Esophagus squamous epithelium (tissue), 4 donors: ENCODE results near the gene SLAMF9.

Experiments used
- CTCF ChIP-seq, 6 experiments: fragments of 450-650 bp in 4 of 6; fragments of 200-600 bp in 2 of 6; sonication (generic) in 2 of 6; IDR thresholded peaks; one replicate each; pipeline ENCODE4 v1.5.1; 2016 to 2019; ENCODE audit warnings: antibody characterized with exemption in 6 of 6, mild to moderate bottlenecking in 4 of 6, moderate library complexity in 4 of 6
- POLR2A ChIP-seq, 4 donors: fragments of 450-650 bp; IDR thresholded peaks; one replicate each; pipeline ENCODE4 v1.6.1; 2017; ENCODE audit warnings: antibody characterized with exemption in 4 of 4, mild to moderate bottlenecking in 4 of 4, moderate library complexity in 3 of 4

GRCh38 chr1:159925719-159926078 lies 28.3 kb downstream of the SLAMF9 start:
- TF ChIP-seq POLR2A (IDR thresholded peaks at IDR 0.05): no peak
- TF ChIP-seq CTCF (IDR thresholded peaks at IDR 0.05): no peak
